Measurements from ENCODE around the gene ARHGAP26. TPM values are rescaled to one million over a fixed set of nuclear protein-coding genes. Genes with fewer than 3 reads are reported as not detected.

ARHGAP26 gene
- total RNA-seq, 1 donor from 2014 or later: 8.9 TPM

GRCh38 chr5:143275512-143276363 lies 505.6 kb downstream of the ARHGAP26 start:
- Mint-ChIP-seq H3K36me3 (no peaks in the 10 kb centered on the region), H3K4me1 (peaks cover 4% of the 10 kb centered on the region), H3K9me3 (no peaks in the 10 kb centered on the region), H3K27me3 (ENCODE audit: low read depth) (no peaks in the 10 kb centered on the region), H3K4me3 (no peak overlapping the region), H3K27ac (no peak overlapping the region)
- TF ChIP-seq CTCF (IDR thresholded peaks at IDR 0.05; ENCODE audit: unreplicated experiment): no peak
- no peak for DNase-seq (ENCODE audit: low spot score in 2 of 2, unreplicated experiment in 2 of 2)

GRCh38 chr5:143277536-143277935 lies 507.4 kb downstream of the ARHGAP26 start:
- Mint-ChIP-seq H3K9me3 (no peaks in the 10 kb centered on the region), H3K4me1 (peaks cover 4% of the 10 kb centered on the region), H3K36me3 (peaks cover 5% of the 10 kb centered on the region), H3K27ac (no peak overlapping the region), H3K27me3 (ENCODE audit: low read depth) (no peaks in the 10 kb centered on the region), H3K4me3 (no peak overlapping the region)
- TF ChIP-seq CTCF (IDR thresholded peaks at IDR 0.05; ENCODE audit: unreplicated experiment): no peak
- DNase-seq (ENCODE audit: low spot score in 2 of 2, unreplicated experiment in 2 of 2): no peak

Other genes starting within 250 kb of the ARHGAP26 start
- 0.07 TPM in 1 of 3 replicates, not detected in the others for gene FGF1, start 84.3 kb upstream of the ARHGAP26 start, total RNA-seq

All from mesothelial cell of epicardium (in vitro differentiated cells).